Omental fat pad (tissue), 4 donors: ENCODE measurements around the gene IMMT. TPM values are rescaled to one million over a fixed set of nuclear protein-coding genes. Genes with fewer than 3 reads are reported as not detected.

ENCODE experiments used
- ATAC-seq: fragments of 150-250 bp; one replicate; pipeline ENCODE4 v1.9.1; 2016; ENCODE audit warnings: mild to moderate bottlenecking, moderate library complexity; ENCODE audit not compliant: low FRiP score
- DNase-seq: peaks from one replicate; pipeline ENCODE4 v3.0.0-alpha.2; 2019; ENCODE audit warnings: low spot score
- total RNA-seq, 4 donors: library from RNA; depleted of rRNA; stranded (reverse); fragments of >200 nt; gene quantifications; one replicate each; pipeline ENCODE4 v1.1.0, GENCODE V29; 2016
- TF ChIP-seq, protein P1 (sequence below), 3 donors: fragments of 450-650 bp; IDR thresholded peaks; one replicate each; pipeline ENCODE4 v1.5.1; 2016 to 2017; ENCODE audit warnings: antibody characterized with exemption in 3 of 3, mild to moderate bottlenecking in 3 of 3, moderate library complexity in 2 of 3

Gene IMMT
- total RNA-seq, 4 donors from 2014 or later, result 52.2 to 64.7 (median 58.7) TPM

DNA sequence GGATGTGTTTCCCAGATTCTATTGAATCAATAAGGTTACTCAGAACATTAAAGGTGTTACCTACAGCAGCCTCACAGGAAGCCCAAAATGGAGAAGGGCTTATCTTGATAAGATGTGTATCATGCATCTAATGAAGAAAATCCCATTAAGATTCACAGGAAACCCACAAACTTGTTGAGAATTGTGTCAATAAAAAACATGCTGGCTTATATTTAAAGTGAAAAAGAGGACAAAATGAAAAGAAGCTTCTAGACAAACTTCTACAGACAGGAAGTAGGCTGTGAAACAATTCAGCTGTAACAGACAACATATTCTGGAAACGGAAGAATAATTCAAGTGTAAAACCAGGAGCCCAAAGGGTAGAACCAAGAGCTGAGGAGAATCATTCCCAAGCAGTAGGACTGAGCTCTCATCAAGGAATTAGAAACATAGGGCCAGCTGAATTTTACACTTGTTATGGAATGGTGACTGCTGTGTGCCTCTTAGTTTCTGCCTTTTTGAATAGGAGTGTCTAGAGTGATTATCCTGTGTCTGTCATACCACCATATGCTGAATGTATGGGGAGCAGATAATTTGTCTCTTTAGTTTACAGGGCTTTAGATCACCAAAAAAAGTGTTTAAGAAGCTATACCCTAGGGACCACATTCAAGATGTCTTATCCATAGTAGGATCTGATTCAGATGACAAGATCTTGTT is 9.6 kb downstream of the IMMT start:
- TF ChIP-seq, protein P1, sequence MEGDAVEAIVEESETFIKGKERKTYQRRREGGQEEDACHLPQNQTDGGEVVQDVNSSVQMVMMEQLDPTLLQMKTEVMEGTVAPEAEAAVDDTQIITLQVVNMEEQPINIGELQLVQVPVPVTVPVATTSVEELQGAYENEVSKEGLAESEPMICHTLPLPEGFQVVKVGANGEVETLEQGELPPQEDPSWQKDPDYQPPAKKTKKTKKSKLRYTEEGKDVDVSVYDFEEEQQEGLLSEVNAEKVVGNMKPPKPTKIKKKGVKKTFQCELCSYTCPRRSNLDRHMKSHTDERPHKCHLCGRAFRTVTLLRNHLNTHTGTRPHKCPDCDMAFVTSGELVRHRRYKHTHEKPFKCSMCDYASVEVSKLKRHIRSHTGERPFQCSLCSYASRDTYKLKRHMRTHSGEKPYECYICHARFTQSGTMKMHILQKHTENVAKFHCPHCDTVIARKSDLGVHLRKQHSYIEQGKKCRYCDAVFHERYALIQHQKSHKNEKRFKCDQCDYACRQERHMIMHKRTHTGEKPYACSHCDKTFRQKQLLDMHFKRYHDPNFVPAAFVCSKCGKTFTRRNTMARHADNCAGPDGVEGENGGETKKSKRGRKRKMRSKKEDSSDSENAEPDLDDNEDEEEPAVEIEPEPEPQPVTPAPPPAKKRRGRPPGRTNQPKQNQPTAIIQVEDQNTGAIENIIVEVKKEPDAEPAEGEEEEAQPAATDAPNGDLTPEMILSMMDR (IDR thresholded peaks at IDR 0.05), result no peak
- ATAC-seq (no peak), DNase-seq (no peak)

GRCh38 chr2:86176597-86176996 is 18.7 kb downstream of the IMMT start:
- TF ChIP-seq, protein P1 (IDR thresholded peaks at IDR 0.05), result no peak
- ATAC-seq (no peak), DNase-seq (no peak)

DNA sequence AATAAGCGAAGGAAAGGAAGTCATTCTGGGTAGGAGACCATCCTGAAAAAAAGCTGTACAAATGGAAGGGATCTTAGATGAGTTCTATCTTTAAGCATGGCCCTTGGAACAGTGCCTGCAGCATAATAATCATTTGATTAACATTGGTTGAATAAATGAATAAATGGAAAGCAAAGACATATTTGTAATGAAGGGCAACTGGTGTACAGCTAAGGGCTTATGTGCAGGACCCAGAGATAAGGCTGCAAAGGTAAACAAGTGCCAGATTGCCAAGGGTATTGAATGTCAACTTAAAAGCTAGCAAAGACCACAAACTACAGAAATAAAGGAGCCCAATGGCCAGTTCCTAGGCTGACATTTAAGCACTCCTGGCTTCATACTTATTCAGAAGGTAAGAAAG is 19.4 kb downstream of the IMMT start:
- ATAC-seq, result no peak
- TF ChIP-seq, protein P1 (IDR thresholded peaks at IDR 0.05), result no peak

DNA sequence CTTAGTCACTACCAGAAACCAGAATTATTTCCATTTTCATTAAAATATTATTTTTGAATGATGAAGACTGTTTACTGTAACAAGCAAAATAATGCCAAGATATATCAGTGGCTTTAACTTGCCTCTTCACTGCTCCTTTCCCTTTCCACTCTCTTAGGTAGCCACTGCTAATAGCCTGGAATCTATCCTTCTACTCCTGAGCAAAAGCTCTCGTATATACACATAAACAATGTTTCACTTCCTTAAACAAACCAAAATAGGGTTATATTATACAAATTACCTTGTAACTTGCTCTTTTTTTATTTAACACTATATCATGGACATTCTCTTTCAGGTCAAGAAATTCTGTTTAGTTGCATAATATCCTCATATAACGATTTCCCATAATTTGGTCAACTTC is 20.8 kb downstream of the IMMT start:
- ATAC-seq (no peak), DNase-seq (no peak)
- TF ChIP-seq, protein P1 (IDR thresholded peaks at IDR 0.05), result no peak

More for the DNA sequence above, 19.4 kb downstream of the IMMT start:
- no peak for DNase-seq

DNA sequence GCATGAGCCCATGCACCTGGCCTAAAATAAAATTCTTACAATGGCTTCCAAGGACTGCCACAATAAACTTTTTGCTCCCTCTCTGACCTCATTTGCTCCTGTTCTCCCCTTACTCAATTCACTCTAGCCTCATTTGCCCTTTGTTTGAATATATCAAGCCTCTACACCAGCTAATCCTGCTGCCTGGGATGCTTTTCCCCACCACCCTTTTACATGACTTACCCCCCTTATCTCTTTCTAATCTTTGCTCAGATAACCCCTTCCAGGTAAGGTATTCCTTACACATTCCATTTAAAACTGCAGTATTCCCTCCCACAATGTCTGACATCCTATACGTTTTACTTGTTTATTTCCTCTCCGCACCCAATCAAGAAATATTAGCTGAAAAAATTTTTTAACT is 22.7 kb downstream of the IMMT start:
- ATAC-seq (no peak), DNase-seq (no peak)
- TF ChIP-seq, protein P1 (IDR thresholded peaks at IDR 0.05), result no peak

DNA sequence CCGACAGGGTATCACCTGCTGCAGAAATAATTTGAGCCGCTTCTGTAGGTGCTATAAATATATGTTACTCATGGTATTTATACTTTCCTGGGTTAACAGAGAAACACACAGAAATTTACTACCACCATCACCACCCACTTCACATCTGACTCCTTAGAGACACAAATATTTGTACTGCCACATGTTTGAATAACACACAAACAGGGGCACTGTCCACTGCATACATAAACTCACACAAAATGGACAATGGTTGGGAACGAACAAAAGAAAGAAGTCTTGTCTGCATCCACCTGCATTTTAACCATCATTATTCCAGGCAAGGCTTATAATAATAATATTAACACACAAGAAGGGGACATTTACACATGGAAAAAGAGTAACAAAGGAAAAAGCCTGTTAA is 24.0 kb downstream of the IMMT start:
- ATAC-seq (no peak), DNase-seq (no peak)
- TF ChIP-seq, protein P1 (IDR thresholded peaks at IDR 0.05), result no peak

GRCh38 chr2:86170449-86170848 is 24.8 kb downstream of the IMMT start:
- no peak for ATAC-seq
- DNase-seq, result no peak
- TF ChIP-seq, protein P1 (IDR thresholded peaks at IDR 0.05), result no peak
